GM23248 (cell line): ENCODE results near the gene CCDC8.

ENCODE experiments used
- EZH2 ChIP-seq: fragments of 200-600 bp; sonication (generic); IDR thresholded peaks from 2 replicates; pipeline ENCODE4 v1.6.1; 2018; ENCODE audit warnings: antibody characterized with exemption, mild to moderate bottlenecking; ENCODE audit not compliant: insufficient read depth, poor library complexity, severe bottlenecking
- EZH2phosphoT487 ChIP-seq: fragments of 200-600 bp; sonication (generic); IDR thresholded peaks from 2 replicates; pipeline ENCODE4 v1.6.1; 2018; ENCODE audit warnings: antibody characterized with exemption, moderate library complexity, mild to moderate bottlenecking, low read depth; ENCODE audit not compliant: insufficient read depth

GRCh38 chr19:46411088-46411924 lies 2.1 kb downstream of the CCDC8 start:
- TF ChIP-seq EZH2: no peak
- no peak for TF ChIP-seq EZH2phosphoT487
